ENCODE measurements around the gene KRTAP5-9.

DNA sequence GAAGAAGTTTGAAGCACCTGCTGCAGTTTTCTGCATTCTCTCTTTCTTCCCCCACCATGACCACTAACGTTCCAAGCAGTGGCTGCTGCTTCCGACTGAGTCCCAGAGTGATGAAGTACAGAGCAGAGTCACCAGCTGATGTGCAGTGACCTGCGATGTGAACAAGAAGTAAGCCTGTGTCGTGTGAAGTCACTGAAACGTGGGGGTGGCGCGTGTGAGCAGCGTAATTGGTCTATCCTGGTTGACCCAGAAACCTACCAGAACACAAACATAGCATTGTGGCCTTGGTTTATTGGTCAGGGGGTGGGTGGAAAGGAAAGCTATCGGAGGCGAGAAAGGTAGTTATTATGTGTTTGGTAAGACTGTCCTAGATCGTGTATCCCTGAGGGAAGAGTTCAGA is 17.6 kb upstream of the KRTAP5-9 start:
- TF ChIP-seq EZH2phosphoT487 (IDR thresholded peaks at IDR 0.05; ENCODE audit: borderline replicate concordance, low read length): no peak
- TF ChIP-seq, protein P1, sequence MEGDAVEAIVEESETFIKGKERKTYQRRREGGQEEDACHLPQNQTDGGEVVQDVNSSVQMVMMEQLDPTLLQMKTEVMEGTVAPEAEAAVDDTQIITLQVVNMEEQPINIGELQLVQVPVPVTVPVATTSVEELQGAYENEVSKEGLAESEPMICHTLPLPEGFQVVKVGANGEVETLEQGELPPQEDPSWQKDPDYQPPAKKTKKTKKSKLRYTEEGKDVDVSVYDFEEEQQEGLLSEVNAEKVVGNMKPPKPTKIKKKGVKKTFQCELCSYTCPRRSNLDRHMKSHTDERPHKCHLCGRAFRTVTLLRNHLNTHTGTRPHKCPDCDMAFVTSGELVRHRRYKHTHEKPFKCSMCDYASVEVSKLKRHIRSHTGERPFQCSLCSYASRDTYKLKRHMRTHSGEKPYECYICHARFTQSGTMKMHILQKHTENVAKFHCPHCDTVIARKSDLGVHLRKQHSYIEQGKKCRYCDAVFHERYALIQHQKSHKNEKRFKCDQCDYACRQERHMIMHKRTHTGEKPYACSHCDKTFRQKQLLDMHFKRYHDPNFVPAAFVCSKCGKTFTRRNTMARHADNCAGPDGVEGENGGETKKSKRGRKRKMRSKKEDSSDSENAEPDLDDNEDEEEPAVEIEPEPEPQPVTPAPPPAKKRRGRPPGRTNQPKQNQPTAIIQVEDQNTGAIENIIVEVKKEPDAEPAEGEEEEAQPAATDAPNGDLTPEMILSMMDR (conservative IDR thresholded peaks at IDR 0.05; ENCODE audit: low read depth, low read length): no peak
- no peak for TF ChIP-seq EZH2 (IDR thresholded peaks at IDR 0.05; ENCODE audit: low read length, unreplicated experiment)
